HepG2 (cell line): ENCODE measurements around the gene DLX4. TPM values are rescaled to one million over a fixed set of nuclear protein-coding genes. Genes with fewer than 3 reads are reported as not detected.

Experiments used
- CAMTA2 ChIP-seq: sonication (generic); formaldehyde crosslinking; IDR thresholded peaks from 2 replicates; pipeline ENCODE4 v1.4.0; 2020; ENCODE audit warnings: mild to moderate bottlenecking, missing genetic modification reagents, borderline replicate concordance
- HNF1B ChIP-seq: sonication (generic); formaldehyde crosslinking; IDR thresholded peaks from 2 replicates; pipeline ENCODE4 v1.5.1; 2020; ENCODE audit warnings: mild to moderate bottlenecking, moderate library complexity, missing genetic modification reagents
- IKZF1 ChIP-seq: fragments of 450-650 bp; IDR thresholded peaks from 2 replicates; pipeline ENCODE4 v1.7.1; 2016
- MIER2 ChIP-seq: IDR thresholded peaks from 2 replicates; pipeline ENCODE4 v1.6.1; 2016; ENCODE audit warnings: missing biosample characterization, missing genetic modification reagents
- MTERF4 ChIP-seq: sonication (generic); formaldehyde crosslinking; IDR thresholded peaks from 2 replicates; pipeline ENCODE4 v1.8.0; 2023; ENCODE audit warnings: mild to moderate bottlenecking, missing genetic modification reagents
- MXD4 ChIP-seq: IDR thresholded peaks from 2 replicates; pipeline ENCODE4 v1.6.1; 2016; ENCODE audit warnings: mild to moderate bottlenecking, missing biosample characterization, missing genetic modification reagents
- MYC ChIP-seq: sonication (generic); formaldehyde crosslinking; IDR thresholded peaks from 2 replicates; pipeline ENCODE4 v1.9.0; 2021; ENCODE audit warnings: missing genetic modification reagents, borderline replicate concordance
- NPAS2 ChIP-seq: sonication (generic); formaldehyde crosslinking; IDR thresholded peaks from 2 replicates; pipeline ENCODE4 v1.8.0; 2022; ENCODE audit warnings: mild to moderate bottlenecking, missing genetic modification reagents, borderline replicate concordance
- ZBTB2 ChIP-seq: sonication (generic); formaldehyde crosslinking; IDR thresholded peaks from 2 replicates; pipeline ENCODE4 v1.8.0; 2022; ENCODE audit warnings: low read depth, missing genetic modification reagents
- ZBTB42 ChIP-seq: sonication (generic); formaldehyde crosslinking; IDR thresholded peaks from 2 replicates; pipeline ENCODE4 v1.5.0; 2020; ENCODE audit warnings: mild to moderate bottlenecking, missing genetic modification reagents
- ZFP62 ChIP-seq: sonication (generic); formaldehyde crosslinking; IDR thresholded peaks from 2 replicates; pipeline ENCODE4 v1.4.0; 2020; ENCODE audit warnings: missing genetic modification reagents
- ZNF235 ChIP-seq: sonication (generic); formaldehyde crosslinking; IDR thresholded peaks from 2 replicates; pipeline ENCODE4 v1.8.1; 2023; ENCODE audit warnings: mild to moderate bottlenecking, missing genetic modification reagents, borderline replicate concordance
- ZNF574 ChIP-seq: sonication (generic); formaldehyde crosslinking; IDR thresholded peaks from 2 replicates; pipeline ENCODE4 v1.4.0; 2020; ENCODE audit warnings: missing genetic modification reagents
- ZNF615 ChIP-seq: sonication (generic); formaldehyde crosslinking; IDR thresholded peaks from 2 replicates; pipeline ENCODE4 v1.5.0; 2020; ENCODE audit warnings: mild to moderate bottlenecking, missing genetic modification reagents, borderline replicate concordance
- ZNF646 ChIP-seq: sonication (generic); formaldehyde crosslinking; IDR thresholded peaks from 2 replicates; pipeline ENCODE4 v1.9.0; 2021; ENCODE audit warnings: mild to moderate bottlenecking, missing genetic modification reagents
- polyA plus RNA-seq, 8 experiments: library from polyadenylated mRNA; depleted of rRNA in 3 of 8; stranded (reverse) in 7 of 8; unstranded in 1 of 8; fragments of >200 nt; fragmentation: Illumina TruSeq in 4 of 8; extraction: Trizol in 4 of 8; gene quantifications; 2 replicates each; pipeline versions ENCODE4 v1.2.1 to v1.2.3, GENCODE V29; 2011 to 2016; ENCODE audit warnings: low read depth in 4 of 8, missing spikeins in 1 of 8, mixed read lengths in 1 of 8; ENCODE audit not compliant: insufficient read depth in 1 of 8
- total RNA-seq, 5 experiments: library from RNA; depleted of rRNA; stranded (reverse); fragments of >200 nt; fragmentation: Illumina TruSeq; extraction: Trizol; gene quantifications; 2 replicates each; pipeline ENCODE4 v1.2.3, GENCODE V29; 2016; ENCODE audit warnings: low read depth in 1 of 5

The DLX4 gene
- total and polyA plus RNA-seq, 2 of the 13 experiments (the other 11 are each of a cell fraction or from before 2014, with no cell fraction given), result 0.55 to 2.3 TPM

- TF ChIP-seq HNF1B (CRISPR knock-in tag) (no peak), MXD4 (CRISPR knock-in tag) (no peak), ZNF615 (no peak), CAMTA2 (CRISPR knock-in tag) (no peak), MYC (CRISPR knock-in tag) (peak; percentile 34; the same call in 1 of the 2 replicates), ZBTB42 (no peak), ZNF646 (CRISPR knock-in tag) (no peak), MTERF4 (no peak), IKZF1 (no peak), ZNF574 (CRISPR knock-in tag) (0 out of 2 replicates have a peak, but pooled peaks have one; percentile 12), NPAS2 (no peak), ZNF235 (CRISPR knock-in tag) (peak; percentile 47; the same call in 1 of the 2 replicates), ZBTB2 (CRISPR knock-in tag) (no peak), MIER2 (CRISPR knock-in tag) (no peak), ZFP62 (CRISPR knock-in tag) (no peak)
Observed at GRCh38 chr17:49972486-49973270, 3.7 kb downstream of the DLX4 start (continued).
